NT2/D1 (cell line): ENCODE results near the gene MYO15B.

Source experiments
- YY1 ChIP-seq: IDR thresholded peaks from 2 replicates; pipeline ENCODE4 v1.6.1; 2011; ENCODE audit not compliant: insufficient read length, insufficient read depth
- ZNF274 ChIP-seq: IDR thresholded peaks from 2 replicates; pipeline ENCODE4 v1.6.1; 2011; ENCODE audit warnings: mild to moderate bottlenecking, low read depth, low read length

- no peak for TF ChIP-seq YY1
- TF ChIP-seq ZNF274: no peak
These were observed 41.4 kb upstream of the MYO15B start for GRCh38 chr17:75546181-75546580.
